Skeletal muscle tissue (tissue), 4 donors: ENCODE measurements around the gene DPYD. TPM values are rescaled to one million over a fixed set of nuclear protein-coding genes. Genes with fewer than 3 reads are reported as not detected.

Experiments used
- H3K27ac ChIP-seq: one replicate; pipeline ENCODE4 v1.7.0; 2013; ENCODE audit warnings: mild to moderate bottlenecking, low read depth, low read length, inconsistent platforms
- H3K27me3 ChIP-seq, 3 donors: one replicate each; pipeline ENCODE4 v1.7.0; 2013; ENCODE audit warnings: low read length in 3 of 3; ENCODE audit not compliant: control insufficient read depth in 3 of 3, insufficient read depth in 3 of 3
- H3K36me3 ChIP-seq, 3 donors: one replicate each; pipeline ENCODE4 v1.7.0; 2013; ENCODE audit warnings: low read length in 3 of 3; ENCODE audit not compliant: control insufficient read depth in 3 of 3, insufficient read depth in 3 of 3
- H3K4me1 ChIP-seq, 3 donors: one replicate each; pipeline ENCODE4 v1.7.0; 2013; ENCODE audit warnings: low read length in 3 of 3, mild to moderate bottlenecking in 3 of 3; ENCODE audit not compliant: control insufficient read depth in 3 of 3, insufficient read depth in 3 of 3
- H3K4me3 ChIP-seq, 3 donors: one replicate each; pipeline ENCODE4 v1.7.0; 2013; ENCODE audit warnings: low read length in 3 of 3
- H3K9ac ChIP-seq, 3 donors: one replicate each; pipeline ENCODE4 v1.7.0; 2013; ENCODE audit warnings: low read length in 3 of 3, mild to moderate bottlenecking in 3 of 3, moderate library complexity in 2 of 3, low read depth in 1 of 3
- H3K9me3 ChIP-seq, 3 donors: one replicate each; pipeline ENCODE4 v1.7.0; 2013; ENCODE audit warnings: low read length in 3 of 3; ENCODE audit not compliant: control insufficient read depth in 3 of 3
- total RNA-seq: library from RNA; depleted of rRNA; stranded (reverse); fragments of >200 nt; gene quantifications from one replicate; pipeline ENCODE4 v1.2.3, GENCODE V29; 2014
- donor health status: Osteomylitis.

DPYD gene
- total RNA-seq, 1 donor from 2014 or later: 18.8 TPM

DNA sequence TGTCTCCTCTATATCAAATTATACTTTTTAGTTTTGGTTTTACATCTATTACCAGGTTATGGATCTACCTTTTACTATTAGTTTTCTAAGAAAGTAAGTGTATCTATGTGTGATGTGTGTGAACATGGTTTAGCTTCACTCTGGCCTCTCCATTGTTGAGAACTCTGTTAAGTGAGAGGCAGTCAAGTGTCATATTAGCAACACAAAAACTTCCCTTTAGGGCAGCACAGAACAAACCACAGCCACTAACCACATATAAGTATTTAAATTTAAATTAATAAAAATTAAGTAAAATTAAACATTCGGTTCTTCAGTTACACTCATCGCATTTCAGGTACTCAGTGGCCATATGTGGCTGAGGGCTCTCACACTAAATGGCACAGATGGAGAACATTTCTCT is 96.6 kb downstream of the DPYD start:
- H3K36me3 ChIP-seq: no peaks in the 10 kb centered on the region
- no peaks in the 10 kb centered on the region for H3K4me1 ChIP-seq
- no peaks in the 10 kb centered on the region for H3K27me3 ChIP-seq
- H3K4me3 ChIP-seq: no peak overlapping the region
- no peak overlapping the region for H3K9ac ChIP-seq
- H3K9me3 ChIP-seq: no peaks in the 10 kb centered on the region
- no peak overlapping the region for H3K27ac ChIP-seq

DNA sequence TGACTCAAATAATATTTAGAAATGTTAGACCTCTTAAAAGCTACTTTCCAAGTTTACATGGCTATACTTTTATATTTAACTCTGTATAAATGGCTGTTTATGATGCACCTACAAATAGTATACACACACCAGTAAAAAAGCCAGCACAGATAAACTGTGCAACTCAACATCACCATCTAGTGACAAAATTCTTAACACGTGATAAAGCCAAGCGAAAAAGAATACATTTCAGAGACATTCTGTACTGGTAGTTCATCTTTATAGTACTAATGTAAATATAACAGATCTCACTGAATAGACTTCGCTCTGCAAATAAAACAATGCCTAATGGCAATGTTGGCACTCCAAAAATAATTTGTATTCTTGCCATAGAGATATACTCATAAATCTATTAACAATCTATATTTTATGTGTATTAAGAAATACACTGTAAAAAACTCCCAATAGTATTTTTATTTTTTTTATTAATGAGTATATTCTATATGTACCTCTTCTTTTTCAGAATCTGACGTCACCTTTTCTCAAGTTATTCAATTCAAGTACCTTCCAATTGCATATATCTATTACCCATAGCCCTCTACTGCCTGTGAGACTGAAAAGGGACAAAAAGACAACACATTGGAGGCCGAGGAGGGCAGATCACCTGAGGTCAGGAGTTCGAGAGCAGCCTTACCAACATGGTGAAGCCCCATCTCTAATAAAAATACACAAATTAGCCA is 100.2 kb downstream of the DPYD start:
- Histone ChIP-seq H3K4me3 (no peak overlapping the region), H3K27me3 (no peaks in the 10 kb centered on the region), H3K9ac (no peak overlapping the region), H3K27ac (no peak overlapping the region), H3K9me3 (no peaks in the 10 kb centered on the region), H3K36me3 (no peaks in the 10 kb centered on the region), H3K4me1 (no peaks in the 10 kb centered on the region)

DNA sequence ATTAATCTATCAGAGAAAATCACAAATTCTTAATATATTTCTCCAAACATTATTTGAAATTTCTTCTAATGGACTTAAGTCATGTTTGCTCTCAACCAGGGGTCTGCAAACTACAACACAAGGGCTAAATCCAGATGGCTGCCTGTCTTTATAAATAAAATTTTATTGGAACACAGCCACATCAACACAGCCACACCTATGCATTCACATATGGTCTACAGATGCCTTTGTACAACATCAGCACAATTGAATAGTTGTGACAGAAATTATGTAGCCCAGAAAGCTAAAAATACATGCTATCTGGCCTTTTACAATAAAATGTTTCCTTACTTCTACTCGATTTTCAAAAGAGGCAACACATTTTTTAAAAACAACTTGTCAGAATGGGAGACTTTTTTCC is 103.9 kb downstream of the DPYD start:
- Histone ChIP-seq H3K9me3 (no peaks in the 10 kb centered on the region), H3K27me3 (no peaks in the 10 kb centered on the region), H3K36me3 (no peaks in the 10 kb centered on the region), H3K4me1 (no peaks in the 10 kb centered on the region), H3K4me3 (no peak overlapping the region), H3K9ac (no peak overlapping the region), H3K27ac (no peak overlapping the region)

DNA sequence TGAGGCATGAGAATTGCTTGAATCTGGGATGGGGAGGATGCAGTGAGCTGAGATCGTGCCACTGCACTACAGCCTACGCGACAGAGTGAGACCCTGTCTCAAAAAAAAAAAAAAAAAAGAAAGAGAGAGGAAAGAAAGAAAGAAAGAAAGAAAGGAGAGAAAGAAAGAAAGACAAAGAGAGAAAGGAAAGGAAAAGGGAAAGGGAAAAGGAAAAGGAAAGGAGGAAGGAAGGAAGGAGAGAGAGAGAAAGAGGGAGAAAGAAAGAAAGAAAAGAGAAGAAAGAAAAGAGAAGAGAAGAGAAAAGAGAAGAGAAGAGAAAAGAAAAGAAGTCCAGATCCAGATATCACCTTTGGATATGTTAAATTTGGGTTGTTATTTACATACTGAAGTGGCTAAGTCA is 106.0 kb downstream of the DPYD start:
- no peaks in the 10 kb centered on the region for H3K4me1 ChIP-seq
- H3K9ac ChIP-seq: no peak overlapping the region

DNA sequence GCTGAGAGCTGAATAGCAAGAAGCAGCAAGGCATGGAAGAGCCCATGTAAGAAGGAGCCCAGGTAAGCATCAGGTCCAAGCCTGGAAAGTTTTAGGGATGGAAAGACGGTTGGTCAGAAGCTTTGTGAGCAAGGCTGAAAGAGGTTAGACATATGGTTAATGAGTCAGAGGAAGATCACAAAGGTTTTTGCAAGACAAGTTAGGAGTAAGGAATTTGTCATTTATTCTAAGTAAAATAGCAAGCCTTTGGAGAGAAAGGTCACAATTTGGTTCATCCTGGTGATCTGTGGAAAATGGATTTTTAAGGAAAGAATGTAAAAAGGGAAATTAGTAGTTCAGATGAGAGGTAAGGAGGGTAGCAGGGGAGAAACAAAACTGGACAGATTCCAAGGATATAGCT is 106.7 kb downstream of the DPYD start:
- Histone ChIP-seq H3K4me3 (no peak overlapping the region), H3K9me3 (no peaks in the 10 kb centered on the region), H3K27me3 (no peaks in the 10 kb centered on the region), H3K36me3 (no peaks in the 10 kb centered on the region), H3K27ac (no peak overlapping the region), H3K9ac (no peak overlapping the region), H3K4me1 (no peaks in the 10 kb centered on the region)

More for the DNA sequence above, 106.0 kb downstream of the DPYD start:
- Histone ChIP-seq H3K4me3 (no peak overlapping the region), H3K27ac (no peak overlapping the region), H3K27me3 (no peaks in the 10 kb centered on the region), H3K9me3 (no peaks in the 10 kb centered on the region), H3K36me3 (no peaks in the 10 kb centered on the region)

DNA sequence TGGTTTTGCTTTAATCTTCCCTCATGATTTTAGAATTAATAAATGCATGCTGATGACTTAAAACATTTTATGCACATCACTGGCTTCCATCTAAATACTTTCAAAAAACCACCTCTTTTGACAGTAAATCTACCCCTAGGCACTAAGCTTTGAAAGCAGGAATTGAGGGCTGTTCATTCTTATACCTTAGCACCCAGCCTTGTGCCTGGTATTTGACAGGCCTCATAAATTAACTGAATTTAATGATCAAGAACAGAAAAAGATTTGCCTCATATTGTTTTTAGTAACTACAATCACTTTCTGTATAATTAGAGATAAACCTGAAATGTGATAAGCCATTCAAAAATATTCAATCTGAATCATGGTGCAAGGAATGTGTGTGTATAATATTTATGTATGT is 108.8 kb downstream of the DPYD start:
- H3K27ac ChIP-seq: no peak overlapping the region
- no peak overlapping the region for H3K4me3 ChIP-seq

DNA sequence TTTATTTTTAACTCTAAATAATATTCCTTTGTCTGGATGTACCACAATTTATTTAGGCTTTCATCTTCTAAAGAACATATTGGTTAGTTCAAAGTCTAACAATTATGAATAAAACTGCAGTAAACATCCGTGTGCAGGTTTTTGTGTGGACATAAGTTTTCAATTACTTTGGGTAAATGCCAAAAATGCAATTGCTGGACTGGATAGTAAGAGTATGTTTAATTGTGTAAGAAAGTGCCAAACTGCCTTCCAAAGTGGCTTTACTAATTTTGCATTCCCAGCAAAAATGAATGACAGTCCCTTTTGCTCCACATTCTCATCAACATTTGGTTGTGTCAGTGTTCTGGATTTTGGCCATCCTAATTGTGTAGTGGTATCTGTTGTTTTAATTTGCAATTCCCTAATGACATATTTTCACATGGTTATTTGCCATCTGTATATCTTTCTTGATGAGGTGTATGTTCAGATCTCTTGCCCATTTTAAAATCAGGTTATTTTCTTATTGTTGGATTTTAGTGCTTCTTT is 113.8 kb downstream of the DPYD start:
- no peaks in the 10 kb centered on the region for H3K27me3 ChIP-seq
- no peaks in the 10 kb centered on the region for H3K9me3 ChIP-seq
- no peak overlapping the region for H3K27ac ChIP-seq
- H3K36me3 ChIP-seq: no peaks in the 10 kb centered on the region
- H3K4me1 ChIP-seq: no peaks in the 10 kb centered on the region
- no peak overlapping the region for H3K9ac ChIP-seq
- no peak overlapping the region for H3K4me3 ChIP-seq

More for the DNA sequence above, 108.8 kb downstream of the DPYD start:
- Histone ChIP-seq H3K36me3 (no peaks in the 10 kb centered on the region), H3K9me3 (no peaks in the 10 kb centered on the region), H3K4me1 (no peaks in the 10 kb centered on the region), H3K27me3 (no peaks in the 10 kb centered on the region), H3K9ac (no peak overlapping the region)

DNA sequence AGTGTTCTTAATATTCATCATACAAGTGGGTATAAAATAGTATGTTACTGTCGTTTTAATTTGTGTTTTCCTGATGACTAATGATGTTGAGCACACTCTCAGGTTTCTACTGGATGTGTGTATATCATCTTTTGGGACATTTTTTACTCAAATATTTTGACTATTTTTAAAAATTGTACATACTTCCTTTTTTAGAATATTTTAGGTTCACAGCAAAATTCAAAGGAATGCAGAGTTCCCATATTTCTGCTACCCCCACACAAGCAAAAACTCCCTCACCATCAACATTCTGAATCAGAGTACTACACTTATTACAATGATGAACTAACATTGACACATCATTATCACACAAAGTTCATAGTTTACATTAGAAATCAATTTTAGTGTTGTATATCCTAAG is 114.5 kb downstream of the DPYD start:
- Histone ChIP-seq H3K4me3 (no peak overlapping the region), H3K4me1 (no peaks in the 10 kb centered on the region), H3K9me3 (no peaks in the 10 kb centered on the region), H3K27me3 (no peaks in the 10 kb centered on the region), H3K27ac (no peak overlapping the region), H3K9ac (no peak overlapping the region), H3K36me3 (no peaks in the 10 kb centered on the region)

DNA sequence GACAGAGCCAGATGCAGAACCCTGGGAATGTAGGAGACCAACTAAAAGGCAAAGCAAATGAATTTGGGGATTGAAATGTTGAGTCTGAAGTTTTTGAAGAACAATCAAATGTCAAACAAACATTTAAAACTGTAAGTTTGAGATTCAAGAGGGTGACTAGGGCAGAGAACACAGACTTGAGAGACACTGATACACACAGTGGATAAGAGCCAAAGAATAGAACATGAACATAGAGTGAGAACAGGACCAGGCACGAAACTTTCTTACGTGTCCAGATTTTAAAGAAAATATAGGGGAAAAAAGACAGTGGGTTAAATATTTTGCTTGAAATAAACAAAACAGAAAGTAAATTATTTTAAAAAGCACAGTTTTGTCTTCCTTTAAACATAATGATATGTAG is 115.7 kb downstream of the DPYD start:
- H3K9me3 ChIP-seq: no peaks in the 10 kb centered on the region
- H3K4me3 ChIP-seq: no peak overlapping the region
- no peaks in the 10 kb centered on the region for H3K4me1 ChIP-seq
- no peaks in the 10 kb centered on the region for H3K27me3 ChIP-seq
- H3K27ac ChIP-seq: no peak overlapping the region
- no peak overlapping the region for H3K9ac ChIP-seq
- no peaks in the 10 kb centered on the region for H3K36me3 ChIP-seq

DNA sequence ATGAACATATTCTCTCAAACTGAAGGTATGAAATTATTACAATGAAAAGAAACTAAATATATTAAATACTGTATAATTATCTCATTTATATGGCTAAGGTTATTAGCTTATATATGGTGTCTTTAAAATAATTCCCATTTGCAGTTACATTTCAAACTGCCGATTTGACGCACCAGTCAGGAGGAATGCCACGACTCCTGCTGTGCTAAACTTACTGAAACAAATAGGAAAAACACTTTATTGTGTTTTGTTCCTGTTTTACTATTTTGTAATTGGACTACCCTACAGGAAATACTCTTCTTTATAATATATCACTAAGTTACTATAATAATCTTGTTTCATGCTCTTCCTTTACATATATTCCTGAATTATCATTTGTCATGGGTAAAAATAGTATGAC is 117.8 kb downstream of the DPYD start:
- no peaks in the 10 kb centered on the region for H3K9me3 ChIP-seq
- no peak overlapping the region for H3K27ac ChIP-seq
- H3K27me3 ChIP-seq: no peaks in the 10 kb centered on the region
- H3K9ac ChIP-seq: no peak overlapping the region
- no peaks in the 10 kb centered on the region for H3K36me3 ChIP-seq
- H3K4me1 ChIP-seq: no peaks in the 10 kb centered on the region
- H3K4me3 ChIP-seq: no peak overlapping the region
